TTC549 (cell line): ENCODE results near the gene TRIM42.

ENCODE experiments used
- FAIRE-seq: peaks from 2 replicates; lab custom pipeline; 2012; peaks lifted over from hg19 to GRCh38; lab: Jason Lieb, UNC

TRIM42 gene

GRCh38 chr3:140677764-140678163 lies at the start of gene TRIM42:
Gene TRIM42, plus strand, starts transcription at chr3:140678064. Its CDS starts 166 bp downstream, at chr3:140678230.
- FAIRE-seq: no peak

DNA sequence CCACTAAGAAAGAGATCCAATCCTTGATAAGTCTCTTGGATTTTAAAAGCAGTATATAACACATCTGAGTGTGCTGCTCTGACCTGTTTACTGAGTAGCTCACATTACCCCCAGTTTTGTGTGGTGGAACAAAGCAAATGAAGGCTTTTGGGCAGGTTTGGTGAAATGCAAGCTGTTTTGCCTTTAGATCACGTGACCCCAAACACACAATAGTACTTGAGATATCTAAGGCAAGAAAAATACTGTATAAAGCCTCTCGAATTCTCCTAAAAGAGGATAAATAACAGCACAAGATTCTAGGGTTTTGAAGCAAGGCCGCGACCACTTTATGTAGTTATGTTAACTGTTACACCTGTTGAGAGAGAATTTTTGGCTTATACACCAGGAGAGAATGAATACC lies 49.3 kb upstream of the TRIM42 start:
- FAIRE-seq: no peak

- FAIRE-seq: no peak
Observed at GRCh38 chr3:140629357-140630137, 48.3 kb upstream of the TRIM42 start.

- no peak for FAIRE-seq
Observed at GRCh38 chr3:140630366-140630765, 47.5 kb upstream of the TRIM42 start.

- no peak for FAIRE-seq
Observed at GRCh38 chr3:140630866-140631265, 47.0 kb upstream of the TRIM42 start.

- FAIRE-seq: no peak
Observed at GRCh38 chr3:140635276-140635675, 42.6 kb upstream of the TRIM42 start.

GRCh38 chr3:140636406-140637138 lies 41.3 kb upstream of the TRIM42 start:
- FAIRE-seq: no peak

- FAIRE-seq: no peak
Observed at GRCh38 chr3:140651287-140651686, 26.6 kb upstream of the TRIM42 start.

DNA sequence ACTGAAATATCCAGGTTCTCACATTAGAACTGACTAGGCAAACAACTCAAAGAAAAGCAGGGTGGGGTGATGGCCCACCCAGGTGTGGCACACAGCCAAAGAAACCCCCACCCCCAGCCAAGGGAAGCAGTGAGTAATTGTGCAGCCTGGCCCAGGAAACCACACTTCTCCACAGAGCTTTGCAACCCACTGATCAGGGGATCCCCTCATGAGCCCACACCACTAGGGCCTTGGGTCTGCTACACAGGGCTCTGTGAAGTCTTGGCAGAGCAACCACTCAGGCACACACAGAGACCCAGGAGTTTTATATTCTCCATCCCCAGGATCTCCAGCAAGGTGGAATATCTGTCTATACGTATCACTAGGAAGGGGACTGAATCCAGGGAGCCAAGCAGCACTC lies 22.2 kb upstream of the TRIM42 start:
- FAIRE-seq: no peak

GRCh38 chr3:140664111-140664510 lies 13.8 kb upstream of the TRIM42 start:
- FAIRE-seq: no peak

GRCh38 chr3:140682586-140682985 lies 4.7 kb downstream of the TRIM42 start:
- FAIRE-seq: no peak

- no peak for FAIRE-seq
Observed at GRCh38 chr3:140686128-140686527, 8.3 kb downstream of the TRIM42 start.

DNA sequence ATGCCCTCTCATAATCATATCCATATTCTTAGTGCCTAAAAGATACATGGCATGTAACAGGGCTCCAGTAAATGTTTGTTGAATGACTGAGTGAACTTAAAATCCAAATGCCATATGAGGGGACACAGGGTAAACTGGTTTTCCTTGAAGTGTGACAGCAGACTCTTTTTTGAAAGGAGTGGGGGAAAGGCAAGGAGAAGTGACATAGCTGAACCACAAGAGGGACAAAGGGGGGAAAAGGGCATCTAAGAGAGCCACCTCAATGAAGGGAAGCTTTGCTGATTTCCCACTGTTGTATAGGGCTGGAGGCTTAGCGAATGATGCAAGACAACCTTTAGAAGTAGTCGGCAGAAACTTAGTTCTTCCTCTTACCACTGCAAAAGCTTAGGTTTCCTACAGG lies 9.1 kb downstream of the TRIM42 start:
- no peak for FAIRE-seq

- no peak for FAIRE-seq
Observed at GRCh38 chr3:140695361-140696061, 17.6 kb downstream of the TRIM42 start.

GRCh38 chr3:140699516-140700231 lies 21.8 kb downstream of the TRIM42 start:
- FAIRE-seq: no peak

GRCh38 chr3:140702281-140702680 lies 24.4 kb downstream of the TRIM42 start:
- no peak for FAIRE-seq

GRCh38 chr3:140703496-140703895 lies 25.6 kb downstream of the TRIM42 start:
- FAIRE-seq: no peak

DNA sequence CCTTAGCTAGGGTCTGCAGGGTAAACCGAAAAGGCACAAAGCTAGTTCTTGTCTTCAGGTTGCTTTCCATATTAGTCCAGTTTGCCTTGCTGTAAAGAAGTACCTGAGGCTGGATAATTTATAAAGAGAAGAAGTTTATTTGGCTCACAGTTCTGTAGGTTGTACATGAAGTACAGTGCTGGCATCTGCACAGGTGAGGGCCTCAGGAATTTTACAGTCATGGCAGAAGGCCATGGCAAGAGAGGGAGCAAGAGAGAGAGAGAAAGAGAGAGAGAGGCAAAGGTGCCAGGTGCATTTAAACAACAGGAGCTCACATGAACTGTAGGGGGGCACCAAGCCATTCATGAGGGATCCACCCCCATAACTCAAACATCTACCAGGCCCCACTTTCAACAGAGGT lies 26.9 kb downstream of the TRIM42 start:
- FAIRE-seq: no peak

DNA sequence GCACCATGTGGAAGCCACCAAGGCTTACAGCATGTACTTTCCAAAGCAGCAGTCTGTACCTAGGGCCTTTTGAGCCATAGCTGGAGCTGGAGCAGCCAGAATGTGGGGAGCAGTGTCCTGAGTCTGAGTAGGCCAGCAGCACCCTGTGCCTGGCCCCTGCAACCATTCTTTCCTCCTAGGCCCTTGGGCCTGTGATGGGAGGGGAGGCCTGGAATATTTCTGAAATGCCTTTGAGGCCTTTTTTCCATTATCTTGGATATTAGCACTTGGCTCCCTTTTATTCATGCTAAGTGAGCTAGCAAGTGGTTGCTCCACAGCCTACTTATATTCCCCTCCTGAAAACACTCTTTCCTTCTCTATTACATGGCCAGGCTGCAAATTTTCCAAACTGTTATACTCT lies 28.1 kb downstream of the TRIM42 start:
- no peak for FAIRE-seq

GRCh38 chr3:140706360-140706759 lies 28.5 kb downstream of the TRIM42 start:
- no peak for FAIRE-seq

- no peak for FAIRE-seq
Observed at GRCh38 chr3:140708815-140709214, 31.0 kb downstream of the TRIM42 start.

DNA sequence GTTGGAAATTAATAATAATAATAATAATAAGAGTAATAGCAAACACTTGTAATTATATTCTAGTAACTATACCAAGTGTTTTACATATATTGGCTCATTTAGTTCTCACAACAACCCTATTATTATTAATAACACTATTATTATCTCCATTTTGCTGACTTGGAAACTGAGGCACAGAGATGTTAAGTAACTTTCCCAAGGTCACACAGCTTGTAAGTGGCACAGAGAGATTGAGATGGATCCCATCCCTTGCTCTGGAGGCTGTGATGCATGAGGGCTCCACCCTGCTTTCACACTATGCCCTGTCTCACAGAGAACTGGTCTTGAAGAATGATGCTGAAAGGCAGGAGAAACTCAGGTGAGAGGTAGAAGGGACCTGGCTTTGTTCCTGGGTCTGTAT lies 31.9 kb downstream of the TRIM42 start:
- no peak for FAIRE-seq
